Adipocyte (in vitro differentiated cells): Measurements from ENCODE around the gene ZNF547.

Experiments
- DNase-seq: peaks from one replicate; pipeline ENCODE4 v3.0.0-alpha.2; 2015; ENCODE audit warnings: low read depth
- H3K27me3 ChIP-seq: replicated peaks from 2 replicates; pipeline ENCODE4 v1.7.0; 2013; ENCODE audit warnings: mild to moderate bottlenecking, low read length, moderate library complexity; ENCODE audit not compliant: control insufficient read depth, insufficient read depth
- H3K36me3 ChIP-seq: 2 replicates; pipeline ENCODE4 v1.7.0; 2013; ENCODE audit warnings: low read length, mild to moderate bottlenecking, moderate library complexity; ENCODE audit not compliant: control insufficient read depth, insufficient read depth, severe bottlenecking
- H3K4me1 ChIP-seq: 2 replicates; pipeline ENCODE4 v1.7.0; 2013; ENCODE audit warnings: mild to moderate bottlenecking, low read length, moderate library complexity; ENCODE audit not compliant: control insufficient read depth, insufficient read depth
- H3K4me3 ChIP-seq: 2 replicates; pipeline ENCODE4 v1.7.0; 2013; ENCODE audit warnings: mild to moderate bottlenecking, low read length, moderate library complexity
- H3K9ac ChIP-seq: 2 replicates; pipeline ENCODE4 v1.7.0; 2013; ENCODE audit warnings: mild to moderate bottlenecking, low read length, moderate library complexity
- H3K9me3 ChIP-seq: 2 replicates; pipeline ENCODE4 v1.7.0; 2013; ENCODE audit warnings: mild to moderate bottlenecking, low read length, moderate library complexity; ENCODE audit not compliant: control insufficient read depth

Gene ZNF547

DNA sequence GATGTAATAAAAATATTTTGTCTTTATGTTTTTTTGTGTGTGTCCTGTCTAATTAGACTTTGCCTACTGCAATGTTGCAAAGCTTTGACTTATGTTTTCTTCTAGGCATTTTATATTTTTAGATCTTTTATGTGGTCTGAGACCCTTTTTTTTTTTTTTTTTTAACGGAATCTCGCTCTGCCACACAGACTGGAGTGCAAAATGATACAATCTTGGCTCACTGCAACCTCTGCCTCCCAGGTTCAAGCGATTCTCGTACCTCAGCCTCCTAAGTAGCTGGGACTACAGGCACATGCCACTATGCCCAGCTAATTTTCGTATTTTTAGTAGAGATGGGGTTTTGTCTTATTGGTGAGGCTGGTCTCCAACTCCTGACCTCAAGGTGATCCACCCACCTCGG lies 20.8 kb upstream of the ZNF547 start:
- DNase-seq, result no peak
- no peaks in the 10 kb centered on the region for H3K36me3 ChIP-seq
- H3K9me3 ChIP-seq, result no peaks in the 10 kb centered on the region
- H3K9ac ChIP-seq, result no peak overlapping the region
- peaks cover 19% of the 10 kb centered on the region for H3K4me1 ChIP-seq
- no peak overlapping the region for H3K4me3 ChIP-seq
- no peaks in the 10 kb centered on the region for H3K27me3 ChIP-seq

DNA sequence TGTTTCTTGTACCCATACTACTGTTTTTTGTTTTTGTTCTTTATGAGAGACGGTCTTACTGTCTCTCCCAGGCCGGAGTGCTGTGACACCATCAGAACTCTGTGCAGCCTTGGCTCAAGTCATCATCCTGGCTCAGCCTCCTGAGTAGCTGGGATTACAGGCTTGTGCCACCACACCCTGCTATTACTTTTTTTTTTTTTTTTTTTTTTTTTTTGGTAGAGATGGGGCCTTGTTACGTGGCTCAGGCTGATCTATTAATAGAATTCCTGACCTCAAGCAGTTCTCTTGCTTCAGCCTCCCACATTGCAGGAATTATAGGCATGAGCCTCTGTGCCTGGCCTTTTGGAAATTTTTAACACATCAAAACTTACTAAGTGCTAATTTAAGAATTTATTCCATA lies 15.2 kb upstream of the ZNF547 start:
- no peaks in the 10 kb centered on the region for H3K27me3 ChIP-seq
- peaks cover 45% of the 10 kb centered on the region for H3K4me1 ChIP-seq
- H3K4me3 ChIP-seq, result peak overlapping the region; percentile 48
- DNase-seq, result peak; percentile 40
- H3K9ac ChIP-seq, result peak overlapping the region; percentile 83
- H3K36me3 ChIP-seq, result no peaks in the 10 kb centered on the region
- no peaks in the 10 kb centered on the region for H3K9me3 ChIP-seq

DNA sequence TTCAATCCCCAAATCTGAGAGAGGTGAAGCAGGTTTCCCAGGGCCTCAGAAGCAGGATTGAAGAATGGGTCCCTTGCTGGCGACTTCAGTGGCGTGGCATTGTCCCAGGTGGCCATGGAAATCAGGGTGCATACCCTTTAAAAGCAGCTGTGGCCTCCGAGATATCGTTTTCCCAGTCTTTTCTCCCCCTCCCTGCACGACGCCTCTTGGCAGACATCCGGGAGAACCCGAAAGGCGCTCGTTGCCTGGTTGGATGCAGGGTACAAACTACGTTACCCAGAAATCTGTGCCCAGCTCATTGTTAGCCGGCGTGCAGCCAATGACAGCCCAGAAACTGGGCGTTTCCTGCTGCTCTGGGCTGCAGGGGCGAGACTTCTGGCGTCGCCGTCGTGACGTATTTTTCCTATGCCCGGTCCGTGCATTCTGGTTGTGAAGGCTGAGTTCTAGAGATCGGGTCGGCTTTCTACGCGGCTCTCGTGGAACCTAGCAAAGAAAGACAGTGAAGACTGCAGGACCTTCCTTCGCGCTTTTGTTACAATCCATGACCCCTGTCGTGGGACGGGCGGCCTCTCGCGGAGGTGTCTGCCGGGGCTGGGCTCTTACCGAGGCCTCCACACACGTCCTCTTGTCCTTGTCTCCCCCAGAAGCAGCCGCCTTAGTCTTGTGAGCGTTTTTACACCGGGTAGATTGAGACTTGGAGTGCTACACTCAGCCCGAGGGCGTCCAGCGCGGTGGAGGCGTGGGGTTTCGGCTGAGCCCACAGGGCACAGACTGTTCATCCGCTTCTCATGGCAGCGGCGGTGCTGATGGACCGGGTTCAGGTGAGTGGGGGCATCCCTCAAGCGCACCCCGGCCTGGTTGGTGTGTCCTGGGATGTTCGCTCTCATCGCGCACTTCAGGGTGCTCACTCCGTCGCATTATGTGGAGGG lies 12.2 kb upstream of the ZNF547 start, which contains the start of gene ZNF304:
Gene ZNF304, plus strand, starts transcription at position 395 of the 929 bp plus-strand sequence. Its CDS starts 394 bp downstream, at position 789.
- peak within 1 kb of the TSS; percentile 89 for H3K4me3 ChIP-seq
- H3K9me3 ChIP-seq, result no peaks in the 10 kb centered on the region
- no peaks in the 10 kb centered on the region for H3K27me3 ChIP-seq
- H3K36me3 ChIP-seq, result peaks cover 23% of the 10 kb centered on the region
- peak within 1 kb of the TSS; percentile 94 for H3K9ac ChIP-seq
- peak; percentile 98 for DNase-seq
- H3K4me1 ChIP-seq, result peaks cover 33% of the 10 kb centered on the region

- Histone ChIP-seq H3K9ac (peak overlapping the region; percentile 94), H3K27me3 (no peaks in the 10 kb centered on the region), H3K4me3 (peak overlapping the region; percentile 89), H3K4me1 (peaks cover 33% of the 10 kb centered on the region), H3K36me3 (peaks cover 30% of the 10 kb centered on the region), H3K9me3 (no peaks in the 10 kb centered on the region)
- peak; percentile 36 for DNase-seq
These were observed 11.5 kb upstream of the ZNF547 start for GRCh38 chr19:57351867-57352266.

GRCh38 chr19:57355916-57356315 lies 7.4 kb upstream of the ZNF547 start:
- no peak for DNase-seq
- H3K9ac ChIP-seq, result no peak overlapping the region
- no peak overlapping the region for H3K4me3 ChIP-seq
- no peaks in the 10 kb centered on the region for H3K27me3 ChIP-seq
- peaks cover 16% of the 10 kb centered on the region for H3K4me1 ChIP-seq
- H3K9me3 ChIP-seq, result no peaks in the 10 kb centered on the region
- H3K36me3 ChIP-seq, result peaks cover 57% of the 10 kb centered on the region

- H3K36me3 ChIP-seq, result peaks cover 57% of the 10 kb centered on the region
- no peak for DNase-seq
- no peaks in the 10 kb centered on the region for H3K9me3 ChIP-seq
- H3K4me1 ChIP-seq, result peaks cover 9% of the 10 kb centered on the region
- no peak overlapping the region for H3K9ac ChIP-seq
- H3K4me3 ChIP-seq, result no peak overlapping the region
- H3K27me3 ChIP-seq, result no peaks in the 10 kb centered on the region
These were observed 5.9 kb upstream of the ZNF547 start for GRCh38 chr19:57357406-57357805.

GRCh38 chr19:57359300-57359699 lies 4.1 kb upstream of the ZNF547 start:
- H3K9ac ChIP-seq, result no peak overlapping the region
- H3K36me3 ChIP-seq, result peaks cover 53% of the 10 kb centered on the region
- peaks cover 10% of the 10 kb centered on the region for H3K4me1 ChIP-seq
- no peaks in the 10 kb centered on the region for H3K9me3 ChIP-seq
- H3K27me3 ChIP-seq, result no peaks in the 10 kb centered on the region
- no peak overlapping the region for H3K4me3 ChIP-seq
- DNase-seq, result no peak

- H3K9ac ChIP-seq, result peak overlapping the region; percentile 83
These were observed 932 bp upstream of the ZNF547 start for GRCh38 chr19:57362419-57362818.

DNA sequence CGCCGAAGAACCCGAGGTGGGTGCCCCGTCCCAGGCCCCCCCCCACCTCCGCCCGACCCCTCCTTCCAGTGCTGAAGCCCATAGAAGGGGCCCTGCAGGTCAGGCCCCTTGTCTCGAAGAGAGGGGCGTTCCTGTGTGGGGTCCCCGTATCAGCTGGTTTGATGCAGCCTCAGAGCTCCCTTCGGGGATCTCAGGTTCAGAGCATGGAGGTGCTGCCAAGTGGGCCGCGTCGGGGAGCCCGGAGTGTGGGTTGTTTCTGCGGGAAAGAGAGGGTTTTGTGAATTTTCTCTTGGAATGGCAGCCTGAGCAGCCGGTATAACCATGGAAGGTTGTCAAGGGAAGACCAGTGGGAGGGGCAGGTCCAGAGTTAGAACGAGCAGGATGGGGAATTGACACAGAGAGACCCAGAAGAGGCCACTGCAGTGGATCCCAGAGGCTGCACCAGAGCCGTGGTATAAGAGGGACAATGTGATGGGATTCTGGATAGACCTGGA lies 384 bp downstream of the ZNF547 start:
- peak; percentile 52 for DNase-seq
- H3K36me3 ChIP-seq, result peaks cover 12% of the 10 kb centered on the region
- peak overlapping the region; percentile 80 for H3K4me3 ChIP-seq
- H3K9ac ChIP-seq, result peak overlapping the region; percentile 83
- H3K9me3 ChIP-seq, result no peaks in the 10 kb centered on the region
- no peaks in the 10 kb centered on the region for H3K27me3 ChIP-seq
- peaks cover 19% of the 10 kb centered on the region for H3K4me1 ChIP-seq

More at GRCh38 chr19:57362419-57362818, 932 bp upstream of the ZNF547 start:
- DNase-seq, result no peak
- Histone ChIP-seq H3K27me3 (no peaks in the 10 kb centered on the region), H3K4me1 (peaks cover 19% of the 10 kb centered on the region), H3K36me3 (peaks cover 25% of the 10 kb centered on the region), H3K9me3 (no peaks in the 10 kb centered on the region), H3K4me3 (peak overlapping the region; percentile 80)

DNA sequence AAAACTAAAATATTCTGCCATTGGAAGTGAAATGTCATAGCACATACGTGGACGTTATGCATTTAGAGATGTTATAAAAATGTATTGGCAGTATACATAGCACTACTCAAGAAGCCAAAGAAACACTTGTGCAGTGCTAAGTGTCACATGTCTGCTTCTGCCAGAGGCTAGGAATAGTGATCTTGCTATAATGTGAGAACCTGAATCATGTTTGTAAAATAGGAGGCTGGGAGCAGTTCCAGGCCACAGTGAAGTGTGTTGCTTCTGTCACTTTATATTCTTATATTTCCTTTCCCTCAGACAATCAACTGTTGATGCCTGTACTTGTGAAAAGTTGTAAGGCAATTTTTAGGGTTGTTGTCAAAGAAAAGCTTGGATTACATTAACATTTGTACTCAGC lies 3.4 kb downstream of the ZNF547 start:
- no peak for DNase-seq
- H3K36me3 ChIP-seq, result peaks cover 10% of the 10 kb centered on the region
- H3K4me3 ChIP-seq, result no peak overlapping the region
- H3K4me1 ChIP-seq, result peaks cover 19% of the 10 kb centered on the region
- no peaks in the 10 kb centered on the region for H3K9me3 ChIP-seq
- H3K9ac ChIP-seq, result no peak overlapping the region
- no peaks in the 10 kb centered on the region for H3K27me3 ChIP-seq

- no peak for DNase-seq
- peaks cover 81% of the 10 kb centered on the region for H3K36me3 ChIP-seq
These were observed 10.8 kb downstream of the ZNF547 start for GRCh38 chr19:57374179-57374578.

More at GRCh38 chr19:57374179-57374578, 10.8 kb downstream of the ZNF547 start:
- Histone ChIP-seq H3K4me1 (no peaks in the 10 kb centered on the region), H3K4me3 (no peak overlapping the region), H3K27me3 (no peaks in the 10 kb centered on the region), H3K9ac (no peak overlapping the region), H3K9me3 (peaks cover 33% of the 10 kb centered on the region)
